ENCODE results near the gene ANP32A. TPM values are rescaled to one million over a fixed set of nuclear protein-coding genes. Genes with fewer than 3 reads are reported as not detected.

ANP32A gene
- total RNA-seq, 1 donor from 2014 or later, result 248 TPM

DNA sequence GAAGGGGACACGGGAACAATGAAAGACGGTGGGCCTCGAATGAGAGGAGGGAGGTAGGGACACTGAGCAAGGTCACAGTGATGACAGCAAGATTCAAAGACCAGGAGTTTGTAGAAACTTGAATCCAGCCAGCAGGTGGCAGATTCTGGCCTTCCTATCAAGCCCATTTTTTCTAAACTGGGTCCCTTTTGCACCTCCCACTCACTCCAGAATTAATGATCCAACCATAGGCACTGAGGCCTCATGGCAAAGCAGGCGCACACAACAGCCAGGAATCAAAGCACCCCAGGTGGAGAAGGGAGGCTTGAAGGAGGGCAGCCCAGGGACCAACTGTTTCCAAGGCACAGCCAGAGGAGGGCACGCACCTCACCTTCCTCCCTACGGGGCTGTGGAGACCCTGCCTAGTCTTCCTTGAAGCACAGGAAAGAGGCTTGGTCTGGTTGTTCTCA, 90.2 kb downstream of the ANP32A start:
- H3K27ac Mint-ChIP-seq (ENCODE audit: unreplicated experiment), result no peak overlapping the region

DNA sequence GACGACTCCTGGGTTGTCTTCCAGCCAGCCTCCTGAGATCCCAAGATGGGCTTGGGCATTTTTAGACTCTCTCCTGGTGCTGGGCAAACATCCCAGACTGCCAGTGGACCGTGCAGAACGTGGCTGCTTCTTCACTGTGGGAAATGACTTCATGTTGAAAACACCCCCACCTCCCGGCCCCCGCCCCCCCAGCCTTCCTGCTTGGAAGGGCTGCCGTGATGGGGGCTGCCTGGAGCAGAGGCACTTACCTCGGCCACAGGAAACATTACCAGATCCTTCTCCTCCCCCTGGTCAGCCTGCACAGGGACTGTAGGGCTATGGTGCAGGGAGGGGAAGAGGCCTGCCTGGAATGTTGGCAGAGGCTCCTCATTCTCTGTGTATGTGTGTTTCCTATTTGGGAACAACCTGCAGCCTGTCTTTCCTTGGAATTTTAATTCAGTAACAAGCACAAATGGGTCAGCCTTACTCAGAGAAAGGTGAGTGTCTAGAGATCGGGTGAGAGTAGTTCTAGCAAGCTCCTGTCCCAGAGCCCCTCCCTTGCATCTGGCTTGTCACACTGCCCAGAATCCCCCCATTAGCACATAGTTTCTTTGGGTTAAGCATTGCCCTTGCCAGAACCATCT, 90.8 kb downstream of the ANP32A start:
- Mint-ChIP-seq H3K27me3 (ENCODE audit: unreplicated experiment) (no peaks in the 10 kb centered on the region), H3K9me3 (ENCODE audit: unreplicated experiment) (no peaks in the 10 kb centered on the region), H3K4me1 (ENCODE audit: unreplicated experiment) (peaks cover 36% of the 10 kb centered on the region), H3K36me3 (ENCODE audit: low read depth, unreplicated experiment) (peaks cover 3% of the 10 kb centered on the region), H3K27ac (ENCODE audit: unreplicated experiment) (no peak overlapping the region), H3K4me3 (ENCODE audit: unreplicated experiment) (no peak overlapping the region)
- TF ChIP-seq, protein P1, sequence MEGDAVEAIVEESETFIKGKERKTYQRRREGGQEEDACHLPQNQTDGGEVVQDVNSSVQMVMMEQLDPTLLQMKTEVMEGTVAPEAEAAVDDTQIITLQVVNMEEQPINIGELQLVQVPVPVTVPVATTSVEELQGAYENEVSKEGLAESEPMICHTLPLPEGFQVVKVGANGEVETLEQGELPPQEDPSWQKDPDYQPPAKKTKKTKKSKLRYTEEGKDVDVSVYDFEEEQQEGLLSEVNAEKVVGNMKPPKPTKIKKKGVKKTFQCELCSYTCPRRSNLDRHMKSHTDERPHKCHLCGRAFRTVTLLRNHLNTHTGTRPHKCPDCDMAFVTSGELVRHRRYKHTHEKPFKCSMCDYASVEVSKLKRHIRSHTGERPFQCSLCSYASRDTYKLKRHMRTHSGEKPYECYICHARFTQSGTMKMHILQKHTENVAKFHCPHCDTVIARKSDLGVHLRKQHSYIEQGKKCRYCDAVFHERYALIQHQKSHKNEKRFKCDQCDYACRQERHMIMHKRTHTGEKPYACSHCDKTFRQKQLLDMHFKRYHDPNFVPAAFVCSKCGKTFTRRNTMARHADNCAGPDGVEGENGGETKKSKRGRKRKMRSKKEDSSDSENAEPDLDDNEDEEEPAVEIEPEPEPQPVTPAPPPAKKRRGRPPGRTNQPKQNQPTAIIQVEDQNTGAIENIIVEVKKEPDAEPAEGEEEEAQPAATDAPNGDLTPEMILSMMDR (IDR thresholded peaks at IDR 0.05; ENCODE audit: unreplicated experiment), result no peak
- DNase-seq (ENCODE audit: low spot score), result peak; percentile 15

More for the DNA sequence above, 90.2 kb downstream of the ANP32A start:
- Mint-ChIP-seq H3K27me3 (ENCODE audit: unreplicated experiment) (no peaks in the 10 kb centered on the region), H3K9me3 (ENCODE audit: unreplicated experiment) (no peaks in the 10 kb centered on the region), H3K36me3 (ENCODE audit: low read depth, unreplicated experiment) (peaks cover 3% of the 10 kb centered on the region), H3K4me1 (ENCODE audit: unreplicated experiment) (peaks cover 42% of the 10 kb centered on the region), H3K4me3 (ENCODE audit: unreplicated experiment) (no peak overlapping the region)
- TF ChIP-seq, protein P1 (IDR thresholded peaks at IDR 0.05; ENCODE audit: unreplicated experiment), result peak; percentile 33
- peak; percentile 47 for DNase-seq (ENCODE audit: low spot score)

Small RNA genes lying within 50 kb of the gene (microRNA-seq; reads per million reads assigned to microRNA genes)
- not detected for gene MIR4312 (ENCODE audit: unreplicated experiment)

Other genes with a start within 250 kb of the ANP32A start
- 71.7 TPM for gene CORO2B, start 241.9 kb downstream of the ANP32A start, total RNA-seq (ENCODE audit: unreplicated experiment)
- not detected for gene SPESP1, start 109.6 kb upstream of the ANP32A start, total RNA-seq (ENCODE audit: unreplicated experiment)
- gene NOX5, start 193.8 kb upstream of the ANP32A start, total RNA-seq (ENCODE audit: unreplicated experiment), result not detected

All from endothelial cell (in vitro differentiated cells).